NCI-H1417 treated with DMSO at 0.1 percent for 48 hours (cell line): Measurements from ENCODE around the gene KRT38.
"Not testable (repeated sequence)": the region's sequence is repeated elsewhere in the genome, so short reads cannot be mapped to it uniquely, and the experiment has no call there.

Experiments
- DNase-seq: peaks from one replicate; lab custom pipeline; 2025; lab: John Stamatoyannopoulos, UW

Gene KRT38

DNA sequence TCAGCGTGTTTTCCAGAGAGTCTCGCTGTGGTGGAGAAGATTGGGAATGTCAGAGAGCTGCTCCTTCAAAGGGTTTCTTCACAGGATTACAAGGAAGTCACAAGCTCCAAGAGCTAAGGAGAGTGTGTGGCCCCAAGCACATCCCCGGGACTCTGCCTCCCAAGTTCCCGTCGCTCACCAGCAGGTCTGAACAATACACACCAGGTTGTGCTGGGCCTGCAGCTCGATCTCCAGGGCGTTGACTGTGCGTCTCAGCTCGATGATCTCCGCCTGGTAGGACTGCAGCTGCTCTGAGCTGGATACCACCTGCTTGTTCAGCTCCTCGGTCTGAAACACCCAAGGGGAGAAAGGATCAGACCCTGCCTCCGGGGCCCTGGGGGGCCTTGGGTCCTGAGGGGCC, 45.7 kb downstream of the KRT38 start:
- DNase-seq, result not testable (repeated sequence)

DNA sequence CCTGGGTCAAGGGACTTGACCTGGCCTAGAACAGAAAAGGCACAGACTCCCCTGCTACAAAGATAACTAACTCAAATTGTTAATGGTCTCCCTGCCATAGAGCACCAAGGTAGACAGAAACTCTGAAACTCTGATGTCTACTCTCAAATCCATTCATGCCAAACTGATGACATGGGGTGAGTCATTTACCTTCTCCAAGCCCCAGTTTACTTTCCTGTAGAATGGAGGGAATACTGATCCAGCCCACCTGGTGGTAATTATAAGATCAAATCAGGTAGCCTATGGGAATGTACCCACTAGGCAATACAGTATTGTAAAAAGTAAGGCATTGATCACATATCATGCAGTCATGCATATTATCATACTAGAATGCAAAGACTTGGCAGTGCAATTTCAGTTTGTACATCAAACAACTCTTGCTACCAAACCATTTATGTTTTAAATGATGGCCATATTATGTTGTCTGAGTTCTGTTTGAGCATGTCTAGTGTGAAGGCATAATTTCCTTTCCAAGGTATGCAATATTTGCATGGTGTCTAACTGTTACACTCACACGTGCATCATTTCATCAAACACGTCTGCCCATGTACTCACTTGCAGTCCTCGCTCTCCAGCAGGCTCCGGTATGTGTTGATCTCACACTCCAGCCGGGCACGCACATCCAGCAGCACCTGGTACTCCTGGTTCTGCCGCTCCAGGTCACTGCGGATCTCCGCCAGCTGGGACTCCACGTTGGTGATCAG, 46.4 kb downstream of the KRT38 start:
- no peak for DNase-seq

DNA sequence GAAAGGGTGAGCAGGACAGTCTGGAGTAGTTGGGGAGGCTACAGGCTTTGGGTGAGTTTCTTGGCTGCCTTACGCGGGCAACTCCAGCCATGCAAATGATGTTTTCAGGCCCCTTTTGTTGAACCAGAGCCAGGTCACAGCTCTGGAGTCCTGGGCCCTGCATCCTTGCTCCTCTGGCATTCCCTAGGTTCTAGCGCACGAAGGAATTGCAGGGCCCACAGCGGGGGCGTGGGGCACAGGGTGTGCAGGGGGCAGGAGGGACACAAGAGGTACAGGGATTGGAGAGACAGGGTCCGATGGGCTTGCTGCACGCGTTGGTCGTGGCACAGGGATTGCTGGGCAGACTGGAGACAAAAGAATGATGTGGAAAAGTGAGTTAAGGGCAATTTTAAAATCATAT, 47.0 kb downstream of the KRT38 start:
- DNase-seq, result no peak

DNA sequence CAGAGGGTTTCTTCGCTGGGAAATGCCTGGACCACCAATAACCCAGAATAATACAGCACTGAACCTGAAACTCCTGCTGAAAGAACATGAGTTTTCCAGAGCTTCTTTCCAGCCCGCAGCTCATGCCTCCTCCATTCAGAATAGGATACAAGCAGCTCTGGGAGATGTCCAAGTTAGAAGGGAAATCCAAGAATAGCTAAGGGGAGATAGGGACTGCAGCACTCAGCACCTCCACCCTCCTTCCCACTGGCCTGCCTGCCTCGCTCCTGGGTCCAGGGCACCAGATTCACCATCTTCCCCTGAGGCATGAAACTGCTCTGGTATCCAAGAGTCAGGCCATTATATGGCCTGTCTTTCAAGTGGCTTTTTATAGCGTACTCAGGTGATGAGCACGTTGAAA, 47.5 kb downstream of the KRT38 start:
- no peak for DNase-seq

DNA sequence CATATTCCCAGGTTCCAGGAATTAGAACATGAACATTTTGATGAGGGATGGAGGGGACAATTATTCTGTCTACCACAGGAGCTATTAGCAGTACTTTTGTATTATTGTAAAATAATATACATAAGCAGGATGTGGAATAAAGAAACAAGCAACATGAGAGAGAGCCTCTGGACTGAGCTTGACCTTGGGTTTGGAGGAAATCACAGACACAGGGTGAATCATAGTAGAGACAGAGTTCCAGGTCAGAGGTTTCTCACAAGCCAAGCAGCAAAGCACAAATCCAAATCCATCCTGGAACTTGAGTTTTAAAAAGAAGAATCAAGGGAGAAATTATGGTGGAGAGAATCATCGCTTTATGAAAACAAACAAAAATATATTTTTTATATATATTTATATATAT, 48.5 kb downstream of the KRT38 start:
- DNase-seq, result no peak

DNA sequence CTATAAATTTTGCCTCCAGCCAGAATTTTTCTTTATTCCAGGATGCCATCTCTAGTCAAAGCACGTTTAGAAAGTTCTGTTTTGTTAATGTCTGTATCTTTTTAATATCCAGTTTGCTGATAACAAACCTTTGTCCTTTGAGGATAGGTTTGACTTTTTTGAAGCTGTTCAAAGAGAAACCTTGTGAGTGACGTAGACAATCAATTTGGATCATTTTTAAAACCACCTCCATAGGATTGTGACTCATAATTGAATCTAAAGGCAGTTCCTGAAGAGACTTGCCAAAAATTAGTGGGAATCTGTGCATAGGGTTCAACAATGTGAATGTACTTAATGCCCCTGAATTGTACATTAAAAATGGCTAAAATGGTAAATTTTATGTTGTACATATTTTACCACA, 49.2 kb downstream of the KRT38 start:
- DNase-seq, result no peak

DNA sequence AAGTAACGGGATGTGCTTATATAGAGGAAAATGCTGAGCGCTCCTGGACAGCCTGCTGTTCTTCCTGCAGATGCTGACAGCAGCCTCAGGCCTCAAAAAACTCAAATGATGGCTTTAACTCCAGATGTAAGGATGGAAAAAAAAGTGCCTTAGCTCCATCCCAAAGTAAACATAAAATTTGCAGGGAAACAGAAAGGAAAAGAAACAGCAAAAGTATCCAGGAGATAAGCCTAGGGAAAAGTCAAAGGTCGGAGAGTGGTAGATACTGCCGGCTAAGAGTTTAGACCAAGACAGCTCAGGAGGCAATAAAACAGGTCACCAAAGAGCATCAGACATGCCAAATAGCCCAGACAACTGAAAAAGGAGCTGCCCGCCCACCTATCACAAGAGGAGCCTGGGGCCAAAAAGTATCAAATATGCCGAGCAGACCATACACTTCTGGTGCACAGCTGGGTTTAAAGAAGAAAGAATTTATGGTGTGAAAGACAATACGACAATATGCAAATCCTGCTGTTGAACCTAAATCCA, 50.3 kb downstream of the KRT38 start:
- DNase-seq, result no peak

DNA sequence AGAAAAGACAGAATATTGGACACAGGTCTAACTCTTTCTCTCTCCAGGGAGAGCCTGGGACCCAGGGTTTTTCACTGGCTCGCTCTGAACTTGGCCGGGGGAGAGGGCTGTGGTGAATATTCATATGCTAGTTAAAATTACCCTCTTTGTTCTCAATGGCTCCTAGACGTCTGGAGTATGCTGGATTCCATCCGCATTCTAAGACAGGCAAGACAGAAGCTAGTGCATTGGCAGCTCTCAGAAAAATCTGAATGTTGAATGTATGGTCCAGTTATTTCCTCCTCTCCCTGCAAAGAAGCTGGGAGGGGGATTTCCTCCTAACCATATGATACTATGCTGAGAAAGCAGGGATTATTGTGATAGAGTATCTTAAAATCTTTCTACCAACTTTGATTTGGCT, 53.1 kb downstream of the KRT38 start:
- no peak for DNase-seq

DNA sequence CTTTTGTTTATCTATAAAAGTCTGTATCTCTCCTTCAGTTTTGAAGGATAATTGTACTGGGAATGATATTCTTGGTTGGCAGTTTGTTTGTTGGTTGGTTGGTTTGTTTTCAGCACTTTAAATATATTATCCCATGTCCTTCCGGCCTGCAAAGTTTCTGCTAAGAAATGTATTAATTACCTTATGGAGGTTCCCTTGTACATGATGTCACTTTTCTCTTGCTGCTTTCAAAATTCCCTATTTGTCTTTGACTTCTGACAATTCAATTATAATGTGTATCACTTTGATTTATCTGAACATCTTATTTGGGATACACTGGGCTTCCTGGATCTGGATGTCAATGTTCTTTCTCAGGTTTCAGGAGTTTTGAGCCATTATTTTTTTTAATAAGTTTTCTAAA, 54.6 kb downstream of the KRT38 start:
- DNase-seq, result no peak
